NOMO-1 (cell line): ENCODE results near the gene PDE10A.
"Not testable (repeated sequence)": the region's sequence is repeated elsewhere in the genome, so short reads cannot be mapped to it uniquely, and the experiment has no call there.

ENCODE experiments used
- DNase-seq, 2 experiments: peaks; one replicate each; lab custom pipeline; 2025; ENCODE audit not compliant: unreplicated experiment in 2 of 2; lab: John Stamatoyannopoulos, UW

PDE10A gene

GRCh38 chr6:165594584-165595333 lies 68.3 kb downstream of the PDE10A start:
- no peak for DNase-seq

- not testable (repeated sequence) for DNase-seq
Measured at GRCh38 chr6:165592947-165593346, 70.1 kb downstream of the PDE10A start.

DNA sequence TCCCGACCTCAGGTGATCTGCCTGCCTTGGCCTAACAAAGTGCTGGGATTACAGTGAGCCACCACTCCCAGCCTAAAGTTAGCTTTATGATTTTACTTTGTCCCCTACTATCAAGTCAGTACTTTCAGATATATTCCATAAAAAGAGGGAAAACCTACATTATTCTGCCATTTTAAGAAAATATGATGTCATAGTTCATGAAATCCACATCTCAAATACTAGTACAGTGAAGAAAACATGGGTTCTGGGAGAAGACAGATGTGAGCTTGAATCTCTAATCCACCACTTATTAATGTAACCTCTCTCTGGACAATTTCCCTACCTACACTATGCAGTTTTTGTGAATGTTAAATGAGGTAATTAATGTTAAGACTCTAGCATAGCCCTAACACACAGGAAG lies 74.5 kb downstream of the PDE10A start:
- no peak for DNase-seq

DNA sequence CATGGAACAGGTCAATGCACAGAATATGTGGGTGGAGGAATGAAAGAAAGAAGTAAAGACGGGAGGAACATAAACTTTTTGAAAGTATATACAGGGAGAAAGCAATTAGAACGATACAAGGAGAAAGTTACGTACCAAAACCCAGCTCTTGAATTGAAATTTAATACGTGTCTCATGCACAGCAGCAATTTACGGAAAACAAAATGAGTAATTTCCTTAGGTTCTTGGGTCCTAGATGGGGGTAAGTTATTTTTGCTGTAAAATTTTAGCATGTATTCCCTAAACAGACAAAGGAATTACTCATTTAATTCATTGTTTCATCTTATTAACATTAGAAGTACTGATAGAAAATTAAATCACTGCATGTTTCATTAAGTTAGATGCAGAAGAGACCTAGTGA lies 75.8 kb downstream of the PDE10A start:
- no peak for DNase-seq

GRCh38 chr6:165586706-165587105 lies 76.3 kb downstream of the PDE10A start:
- no peak for DNase-seq

- no peak for DNase-seq
Measured at GRCh38 chr6:165585060-165585459, 78.0 kb downstream of the PDE10A start.

GRCh38 chr6:165584541-165584940 lies 78.5 kb downstream of the PDE10A start:
- DNase-seq, result no peak

- DNase-seq, result no peak
Measured at GRCh38 chr6:165581678-165582077, 81.4 kb downstream of the PDE10A start.

DNA sequence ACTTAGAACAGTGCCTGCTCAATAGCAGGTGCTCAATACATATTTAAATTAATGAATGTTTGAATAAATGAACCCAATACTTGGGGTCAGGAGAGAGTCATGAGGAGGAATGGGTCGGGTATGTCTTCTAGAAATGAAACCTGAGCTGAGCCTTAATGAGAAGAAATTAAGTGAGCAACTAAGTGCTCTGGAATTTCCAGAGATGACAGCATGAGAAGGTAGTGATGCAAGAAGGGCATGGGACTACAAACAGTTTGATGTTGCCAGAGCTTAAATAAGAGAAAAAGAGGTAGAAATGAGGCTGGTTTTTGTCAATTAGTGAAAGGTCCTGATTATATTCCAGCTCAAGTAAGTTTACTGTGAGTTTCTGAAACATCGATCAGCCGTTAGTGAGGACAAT lies 82.9 kb downstream of the PDE10A start:
- no peak for DNase-seq

GRCh38 chr6:165579151-165579550 lies 83.9 kb downstream of the PDE10A start:
- DNase-seq, result no peak

DNA sequence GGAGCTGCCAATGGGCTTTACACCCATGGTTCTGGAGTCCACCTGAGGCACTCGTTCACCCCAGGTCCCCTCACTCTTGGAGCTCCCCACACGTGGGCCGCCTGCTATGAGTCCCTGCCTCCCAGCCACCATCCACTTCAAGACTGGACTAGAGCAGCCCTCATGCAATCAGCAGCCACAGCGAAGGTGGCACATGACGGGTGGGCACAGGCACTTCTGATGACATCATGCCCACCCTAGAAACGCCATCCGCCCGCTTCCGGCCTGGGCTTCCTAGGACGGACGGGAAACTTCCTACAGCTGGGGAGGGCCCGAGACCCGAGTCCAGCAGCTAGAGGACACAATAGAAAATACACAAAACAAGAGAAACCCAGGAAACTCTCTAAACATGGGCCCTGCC lies 85.5 kb downstream of the PDE10A start:
- no peak for DNase-seq

GRCh38 chr6:165575158-165575549 lies 87.9 kb downstream of the PDE10A start:
- no peak for DNase-seq

DNA sequence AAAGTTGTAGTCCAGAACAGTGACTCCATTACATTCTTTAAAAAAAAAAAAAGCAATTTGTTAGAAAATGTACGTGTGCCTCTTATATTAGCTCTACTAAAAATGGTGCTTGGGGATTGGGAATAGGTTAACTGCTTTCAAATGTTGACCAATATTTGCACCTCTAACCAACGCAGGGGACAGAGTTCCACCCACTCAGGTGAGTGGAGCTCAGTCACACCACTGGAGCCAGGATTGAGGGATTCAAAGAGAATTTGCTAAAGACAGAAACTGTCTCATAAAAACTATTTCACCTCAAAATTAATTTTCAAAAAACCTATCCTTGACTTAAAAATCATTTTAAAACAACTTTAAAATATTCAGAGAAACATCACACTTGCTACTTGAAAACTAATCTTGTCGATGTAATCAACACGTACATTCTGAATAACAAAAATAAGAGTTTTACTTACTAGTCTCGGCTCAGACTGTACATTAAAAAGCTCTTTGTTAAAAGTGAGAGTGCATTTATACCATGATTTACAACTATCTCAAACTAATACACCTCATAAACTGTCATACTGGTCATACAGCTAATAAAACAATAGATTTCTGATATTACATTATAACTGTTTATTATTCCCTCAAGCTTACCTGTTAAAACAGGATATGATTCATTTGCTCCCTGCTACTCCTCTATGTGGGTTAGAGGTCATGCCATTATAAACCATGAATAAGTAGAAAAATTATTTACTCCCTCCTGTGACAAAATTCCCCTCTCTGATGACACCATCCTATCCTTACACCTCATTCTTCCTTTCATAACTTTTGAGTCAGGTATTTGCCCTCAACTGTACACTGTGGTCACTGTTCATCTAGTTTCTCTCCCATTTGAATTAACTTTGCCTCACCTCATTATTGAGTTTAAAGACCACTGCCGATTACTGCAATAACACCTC lies 88.6 kb downstream of the PDE10A start:
- no peak for DNase-seq

DNA sequence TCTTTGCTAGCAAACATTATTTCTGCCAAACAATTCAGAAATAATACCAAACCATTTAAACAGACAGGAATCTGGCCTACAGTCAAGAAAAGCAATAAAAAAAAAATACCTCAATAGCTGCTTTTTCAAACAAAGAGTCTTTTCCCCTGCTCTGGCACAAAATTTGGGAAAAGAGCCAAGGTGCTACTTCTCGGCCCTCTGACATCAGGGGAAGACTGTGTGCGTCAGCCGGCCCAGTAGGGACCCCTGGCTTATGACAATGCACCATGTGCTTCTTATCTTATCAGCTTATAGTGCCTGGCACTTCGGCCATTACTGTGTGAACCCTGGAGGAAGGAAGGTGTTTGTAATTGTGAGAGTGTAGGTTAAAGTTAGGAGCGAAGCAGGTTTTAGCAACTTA lies 89.4 kb downstream of the PDE10A start:
- DNase-seq, result no peak

DNA sequence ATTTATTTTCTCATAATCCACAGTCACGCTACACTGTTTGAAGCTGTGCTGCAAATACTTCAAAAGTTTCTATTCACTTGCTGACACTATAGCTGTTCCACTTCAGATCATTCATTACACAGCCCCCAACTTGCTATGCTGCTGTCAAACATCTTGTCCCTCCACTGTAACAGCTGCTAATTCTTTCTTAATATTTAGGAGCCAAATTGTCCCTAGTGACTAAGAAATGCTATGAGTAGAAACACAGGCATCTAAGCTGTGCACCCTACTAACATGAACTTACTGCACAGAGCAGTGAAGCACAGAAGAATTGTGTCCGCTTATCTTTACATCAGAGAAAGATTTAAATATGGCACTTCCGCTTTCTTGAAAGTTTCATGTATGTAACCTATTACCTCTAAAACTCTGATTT lies 91.3 kb downstream of the PDE10A start:
- no peak for DNase-seq

DNA sequence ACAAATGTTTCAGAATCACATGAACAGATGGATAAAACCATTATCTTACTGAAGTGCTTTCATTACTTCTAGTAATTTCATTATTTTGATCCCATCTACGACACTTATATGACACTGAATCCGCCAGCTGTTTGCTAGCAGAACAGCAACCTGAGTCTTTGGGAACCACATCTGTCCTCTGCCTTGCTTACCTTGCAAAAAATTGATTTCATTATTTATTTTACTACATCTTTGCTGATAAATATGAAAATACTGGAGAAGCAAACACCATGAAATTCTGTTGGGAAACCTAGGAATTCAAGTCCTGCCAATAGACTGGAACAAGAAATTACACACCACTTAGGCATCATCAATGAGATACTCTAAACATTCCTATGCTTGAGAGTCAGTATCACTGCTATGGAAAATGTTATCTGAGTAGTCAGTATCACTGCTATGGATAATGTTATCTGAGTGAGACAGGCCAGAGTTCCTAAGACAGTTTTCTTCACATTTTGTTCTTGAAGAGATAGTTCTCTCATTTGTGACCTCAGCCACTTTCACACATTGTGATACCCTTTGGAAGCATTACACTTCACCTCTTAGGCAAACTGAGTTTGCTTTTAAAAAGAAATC lies 91.9 kb downstream of the PDE10A start:
- DNase-seq, result no peak

GRCh38 chr6:165568326-165568725 lies 94.7 kb downstream of the PDE10A start:
- DNase-seq, result no peak

- no peak for DNase-seq
Measured at GRCh38 chr6:165566088-165566828, 96.8 kb downstream of the PDE10A start.

- no peak for DNase-seq
Measured at GRCh38 chr6:165562421-165563090, 100.5 kb downstream of the PDE10A start.

DNA sequence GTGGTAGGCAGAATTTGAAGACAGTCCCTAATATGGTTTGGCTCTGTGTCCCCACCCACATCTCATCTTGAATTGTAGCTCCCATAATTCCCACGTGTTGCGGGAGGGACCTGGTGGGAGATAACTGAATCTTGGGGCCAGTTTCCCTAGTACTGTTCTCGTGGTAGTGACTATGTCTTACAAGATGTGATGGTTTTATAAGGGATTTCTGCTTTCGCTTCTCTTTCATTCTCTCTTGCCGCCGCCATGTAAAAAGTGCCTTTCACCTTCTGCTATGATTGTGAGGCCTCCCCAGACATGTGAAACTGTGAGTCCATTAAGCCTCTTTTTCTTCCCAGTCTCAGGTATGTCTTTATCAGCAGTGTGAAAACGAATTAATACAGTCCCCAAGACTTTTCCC lies 103.4 kb downstream of the PDE10A start:
- DNase-seq, result no peak
